NCI-H1092 (cell line): ENCODE measurements around the gene ZFP92.
"Not testable (repeated sequence)": the region's sequence is repeated elsewhere in the genome, so short reads cannot be mapped to it uniquely, and the experiment has no call there.

Experiments
- DNase-seq: peaks from one replicate; lab custom pipeline; 2025; lab: John Stamatoyannopoulos, UW

ZFP92 gene

GRCh38 chrX:153411255-153411987 lies at the start of gene ZFP92:
ZFP92 (plus strand) TSS chrX:153411472; CDS start chrX:153418323, 6,851 bp downstream.
- no peak for DNase-seq

- no peak for DNase-seq
Measured at GRCh38 chrX:153361781-153362397, 49.4 kb upstream of the ZFP92 start.

- DNase-seq: no peak
Measured at GRCh38 chrX:153365670-153366069, 45.6 kb upstream of the ZFP92 start.

- no peak for DNase-seq
Measured at GRCh38 chrX:153366119-153366518, 45.2 kb upstream of the ZFP92 start.

- no peak for DNase-seq
Measured at GRCh38 chrX:153366878-153367538, 44.3 kb upstream of the ZFP92 start.

GRCh38 chrX:153370293-153371055 lies 40.8 kb upstream of the ZFP92 start:
- no peak for DNase-seq

GRCh38 chrX:153371256-153371655 lies 40.0 kb upstream of the ZFP92 start:
- DNase-seq: no peak

- no peak for DNase-seq
Measured at GRCh38 chrX:153372949-153373348, 38.3 kb upstream of the ZFP92 start.

GRCh38 chrX:153374426-153374825 lies 36.8 kb upstream of the ZFP92 start:
- DNase-seq: no peak

- DNase-seq: no peak
Measured at GRCh38 chrX:153375571-153375970, 35.7 kb upstream of the ZFP92 start.

GRCh38 chrX:153377727-153378126 lies 33.5 kb upstream of the ZFP92 start:
- DNase-seq: no peak

- no peak for DNase-seq
Measured at GRCh38 chrX:153378607-153379006, 32.7 kb upstream of the ZFP92 start.

GRCh38 chrX:153379508-153379907 lies 31.8 kb upstream of the ZFP92 start:
- no peak for DNase-seq

GRCh38 chrX:153379971-153380581 lies 31.2 kb upstream of the ZFP92 start:
- no peak for DNase-seq

- DNase-seq: no peak
Measured at GRCh38 chrX:153380691-153381090, 30.6 kb upstream of the ZFP92 start.

GRCh38 chrX:153381684-153382532 lies 29.4 kb upstream of the ZFP92 start:
- DNase-seq: peak; percentile 86

- no peak for DNase-seq
Measured at GRCh38 chrX:153382563-153383482, 28.4 kb upstream of the ZFP92 start.

GRCh38 chrX:153384390-153384789 lies 26.9 kb upstream of the ZFP92 start:
- no peak for DNase-seq

GRCh38 chrX:153384973-153385372 lies 26.3 kb upstream of the ZFP92 start:
- DNase-seq: not testable (repeated sequence)

- DNase-seq: no peak
Measured at GRCh38 chrX:153386097-153386496, 25.2 kb upstream of the ZFP92 start.
